GM12892 (cell line): Measurements from ENCODE around the gene TJP2.

Experiments used
- POLR2A ChIP-seq: IDR thresholded peaks from 2 replicates; pipeline ENCODE4 v1.6.1; 2011; ENCODE audit warnings: low read depth, low read length, control low read depth
- POLR2AphosphoS5 ChIP-seq: IDR thresholded peaks from 2 replicates; pipeline ENCODE4 v1.6.1; 2011; ENCODE audit warnings: low read depth, low read length, control low read depth
- TAF1 ChIP-seq: IDR thresholded peaks from 2 replicates; pipeline ENCODE4 v1.6.1; 2011; ENCODE audit warnings: low read depth, mild to moderate bottlenecking, control low read depth, low read length, borderline replicate concordance

DNA sequence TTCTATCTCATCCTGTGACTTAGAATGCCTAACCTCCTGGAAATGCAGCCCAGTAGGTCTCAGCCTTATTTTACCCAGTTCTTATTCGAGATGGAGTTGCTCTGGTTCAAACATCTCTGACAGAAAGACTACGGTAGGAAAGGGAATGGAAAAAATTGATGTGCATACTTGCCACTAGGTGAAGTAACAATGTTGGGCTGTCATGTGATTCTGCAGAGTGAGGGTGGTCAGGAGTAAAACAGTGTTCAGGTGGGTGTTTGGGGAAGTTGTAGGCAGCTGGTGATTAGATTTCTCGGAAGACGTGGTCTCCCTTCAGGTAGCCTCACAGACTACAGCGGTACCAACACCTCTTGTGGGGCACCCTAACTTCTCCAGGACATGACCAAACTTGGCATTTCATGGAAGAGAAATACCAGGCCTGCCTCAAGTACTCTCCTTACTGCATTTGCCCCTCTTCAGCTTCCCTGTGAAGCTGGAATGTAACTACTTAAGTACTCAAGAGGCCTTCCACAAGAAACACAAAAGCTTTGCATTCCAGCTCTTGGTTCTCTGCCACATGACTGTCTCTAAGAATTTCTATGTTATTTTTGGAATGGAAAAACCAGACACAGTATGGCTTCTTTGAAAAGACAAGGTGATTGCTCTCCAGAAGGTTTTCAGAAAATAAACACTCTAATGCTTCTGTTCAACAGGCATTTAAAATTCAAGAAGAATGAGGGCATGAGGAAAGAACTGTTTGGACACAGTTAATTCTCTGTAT is 133.5 kb downstream of the TJP2 start:
- no peak for TF ChIP-seq POLR2A
- no peak for TF ChIP-seq POLR2AphosphoS5
- no peak for TF ChIP-seq TAF1
